Measurements from ENCODE around the gene TRPV3.

DNA sequence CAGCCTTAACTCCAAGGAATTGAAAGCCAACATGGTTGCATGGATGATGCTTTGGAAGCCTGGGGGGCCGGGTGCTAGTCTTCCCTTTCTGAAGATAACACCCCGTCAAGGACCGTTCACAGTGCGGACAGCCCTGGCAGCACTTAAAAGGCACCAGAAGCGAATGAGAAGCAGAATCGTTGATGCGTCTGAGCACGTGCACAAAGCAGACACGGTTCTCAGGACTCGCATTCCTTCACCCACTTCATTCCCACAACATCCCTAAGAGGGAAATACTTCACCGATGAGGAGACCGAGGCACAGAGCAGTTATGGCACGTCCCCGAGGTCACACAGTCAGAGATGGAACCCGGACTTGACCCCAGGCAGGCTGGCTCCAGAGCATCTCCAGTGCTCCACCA, 37.4 kb upstream of the TRPV3 start:
- TF ChIP-seq, protein P1, sequence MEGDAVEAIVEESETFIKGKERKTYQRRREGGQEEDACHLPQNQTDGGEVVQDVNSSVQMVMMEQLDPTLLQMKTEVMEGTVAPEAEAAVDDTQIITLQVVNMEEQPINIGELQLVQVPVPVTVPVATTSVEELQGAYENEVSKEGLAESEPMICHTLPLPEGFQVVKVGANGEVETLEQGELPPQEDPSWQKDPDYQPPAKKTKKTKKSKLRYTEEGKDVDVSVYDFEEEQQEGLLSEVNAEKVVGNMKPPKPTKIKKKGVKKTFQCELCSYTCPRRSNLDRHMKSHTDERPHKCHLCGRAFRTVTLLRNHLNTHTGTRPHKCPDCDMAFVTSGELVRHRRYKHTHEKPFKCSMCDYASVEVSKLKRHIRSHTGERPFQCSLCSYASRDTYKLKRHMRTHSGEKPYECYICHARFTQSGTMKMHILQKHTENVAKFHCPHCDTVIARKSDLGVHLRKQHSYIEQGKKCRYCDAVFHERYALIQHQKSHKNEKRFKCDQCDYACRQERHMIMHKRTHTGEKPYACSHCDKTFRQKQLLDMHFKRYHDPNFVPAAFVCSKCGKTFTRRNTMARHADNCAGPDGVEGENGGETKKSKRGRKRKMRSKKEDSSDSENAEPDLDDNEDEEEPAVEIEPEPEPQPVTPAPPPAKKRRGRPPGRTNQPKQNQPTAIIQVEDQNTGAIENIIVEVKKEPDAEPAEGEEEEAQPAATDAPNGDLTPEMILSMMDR (IDR thresholded peaks at IDR 0.05; ENCODE audit: insufficient read depth, low read length, poor library complexity, severe bottlenecking) = no peak
- TF ChIP-seq EZH2phosphoT487 (conservative IDR thresholded peaks at IDR 0.05; ENCODE audit: low read length) = no peak

All from SU-DHL-6 (cell line).